ENCODE data around the gene EPPIN.

GRCh38 chr20:45575931-45576330, 28.7 kb upstream of the EPPIN start:
- TF ChIP-seq EZH2 (IDR thresholded peaks at IDR 0.05; ENCODE audit: low read length): no peak
- no peak for TF ChIP-seq CTCF (optimal IDR thresholded peaks at IDR 0.05 in 1 of 3, IDR thresholded peaks at IDR 0.05 in 1 of 3, conservative IDR thresholded peaks at IDR 0.05 in 1 of 3; ENCODE audit: extremely low read depth in 1 of 3, insufficient read depth in 2 of 3, low read length in 3 of 3)
